ENCODE measurements around the gene EVI5. TPM values are rescaled to one million over a fixed set of nuclear protein-coding genes. Genes with fewer than 3 reads are reported as not detected.
A peak's percentile ranks its signal among the peaks of the same experiment; 100 is the strongest.

EVI5 gene
- total and polyA plus RNA-seq, 10 of the 15 experiments (the other 5 are each of a cell fraction or from before 2014, with no cell fraction given) = 0.27 to 6.8 (median 1.7) TPM

GRCh38 chr1:92563457-92564216, 221.3 kb downstream of the EVI5 start (continued):
- no peak for TF ChIP-seq E2F4 (IDR thresholded peaks at IDR 0.05; ENCODE audit: low read depth, low read length)
- TF ChIP-seq IKZF1 (conservative IDR thresholded peaks at IDR 0.05) = peak; percentile 53; the same call in 1 of the 2 replicates
- no peak for TF ChIP-seq NR2C2 (IDR thresholded peaks at IDR 0.05; ENCODE audit: borderline replicate concordance, control insufficient read depth, insufficient read length, low read depth)
- TF ChIP-seq RUNX3 (IDR thresholded peaks at IDR 0.05; ENCODE audit: low read length) = peak; percentile 79
- TF ChIP-seq LARP7 (IDR thresholded peaks at IDR 0.05) = no peak
- TF ChIP-seq NBN (IDR thresholded peaks at IDR 0.05) = peak; percentile 63; the same call in 1 of the 2 replicates
- TF ChIP-seq SRF (IDR thresholded peaks at IDR 0.05; ENCODE audit: low read depth in 2 of 2, low read length in 2 of 2) = no peak
- peak; percentile 68 to 74; a peak in 2 of 4 replicates for TF ChIP-seq IKZF2 (IDR thresholded peaks at IDR 0.05)
- peak; percentile 94 for TF ChIP-seq SPI1 (IDR thresholded peaks at IDR 0.05; ENCODE audit: borderline replicate concordance, insufficient read depth, low read depth, low read length)
- peak; percentile 39; the same call in 1 of the 2 replicates for TF ChIP-seq CREM (IDR thresholded peaks at IDR 0.05; ENCODE audit: low read depth)
- TF ChIP-seq ATF7 (IDR thresholded peaks at IDR 0.05; ENCODE audit: low read depth) = peak; percentile 97
- TF ChIP-seq BMI1 (IDR thresholded peaks at IDR 0.05; ENCODE audit: borderline replicate concordance) = peak; percentile 82; the same call in 1 of the 2 replicates
- 0 out of 2 replicates have a peak, but pooled peaks have one; percentile 13 for TF ChIP-seq CREB1 (IDR thresholded peaks at IDR 0.05; ENCODE audit: low read depth)
- peak; percentile 75 for TF ChIP-seq ATF2 (IDR thresholded peaks at IDR 0.05; ENCODE audit: low read length)
- peak; percentile 95 for TF ChIP-seq DPF2 (IDR thresholded peaks at IDR 0.05)
- TF ChIP-seq IRF4 (IDR thresholded peaks at IDR 0.05; ENCODE audit: low read depth, low read length) = 0 out of 2 replicates have a peak, but pooled peaks have one; percentile 55
- TF ChIP-seq BHLHE40 (IDR thresholded peaks at IDR 0.05; ENCODE audit: borderline replicate concordance in 1 of 2, low read depth in 2 of 2, low read length in 1 of 2) = peak in 1 of 2 experiments; percentile 52; a peak in 1 of 4 replicates
- TF ChIP-seq MEF2A (IDR thresholded peaks at IDR 0.05; ENCODE audit: insufficient read depth, low read depth, low read length) = 0 out of 2 replicates have a peak, but pooled peaks have one; percentile 46
- TF ChIP-seq, protein P1, sequence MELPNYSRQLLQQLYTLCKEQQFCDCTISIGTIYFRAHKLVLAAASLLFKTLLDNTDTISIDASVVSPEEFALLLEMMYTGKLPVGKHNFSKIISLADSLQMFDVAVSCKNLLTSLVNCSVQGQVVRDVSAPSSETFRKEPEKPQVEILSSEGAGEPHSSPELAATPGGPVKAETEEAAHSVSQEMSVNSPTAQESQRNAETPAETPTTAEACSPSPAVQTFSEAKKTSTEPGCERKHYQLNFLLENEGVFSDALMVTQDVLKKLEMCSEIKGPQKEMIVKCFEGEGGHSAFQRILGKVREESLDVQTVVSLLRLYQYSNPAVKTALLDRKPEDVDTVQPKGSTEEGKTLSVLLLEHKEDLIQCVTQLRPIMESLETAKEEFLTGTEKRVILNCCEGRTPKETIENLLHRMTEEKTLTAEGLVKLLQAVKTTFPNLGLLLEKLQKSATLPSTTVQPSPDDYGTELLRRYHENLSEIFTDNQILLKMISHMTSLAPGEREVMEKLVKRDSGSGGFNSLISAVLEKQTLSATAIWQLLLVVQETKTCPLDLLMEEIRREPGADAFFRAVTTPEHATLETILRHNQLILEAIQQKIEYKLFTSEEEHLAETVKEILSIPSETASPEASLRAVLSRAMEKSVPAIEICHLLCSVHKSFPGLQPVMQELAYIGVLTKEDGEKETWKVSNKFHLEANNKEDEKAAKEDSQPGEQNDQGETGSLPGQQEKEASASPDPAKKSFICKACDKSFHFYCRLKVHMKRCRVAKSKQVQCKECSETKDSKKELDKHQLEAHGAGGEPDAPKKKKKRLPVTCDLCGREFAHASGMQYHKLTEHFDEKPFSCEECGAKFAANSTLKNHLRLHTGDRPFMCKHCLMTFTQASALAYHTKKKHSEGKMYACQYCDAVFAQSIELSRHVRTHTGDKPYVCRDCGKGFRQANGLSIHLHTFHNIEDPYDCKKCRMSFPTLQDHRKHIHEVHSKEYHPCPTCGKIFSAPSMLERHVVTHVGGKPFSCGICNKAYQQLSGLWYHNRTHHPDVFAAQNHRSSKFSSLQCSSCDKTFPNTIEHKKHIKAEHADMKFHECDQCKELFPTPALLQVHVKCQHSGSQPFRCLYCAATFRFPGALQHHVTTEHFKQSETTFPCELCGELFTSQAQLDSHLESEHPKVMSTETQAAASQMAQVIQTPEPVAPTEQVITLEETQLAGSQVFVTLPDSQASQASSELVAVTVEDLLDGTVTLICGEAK (IDR thresholded peaks at IDR 0.05; ENCODE audit: borderline replicate concordance) = peak; percentile 83; the same call in 1 of the 2 replicates
- TF ChIP-seq RELB (IDR thresholded peaks at IDR 0.05; ENCODE audit: low read depth) = peak; percentile 62; the same call in 1 of the 2 replicates
